ENCODE measurements around the gene LCE1D. TPM values are rescaled to one million over a fixed set of nuclear protein-coding genes. Genes with fewer than 3 reads are reported as not detected.
A peak's percentile ranks its signal among the peaks of the same experiment; 100 is the strongest.

The LCE1D gene
- total RNA-seq (2014; rRNA removed; shearing (Covaris generic)): not detected in 2 replicates
- polyA plus RNA-seq (2015; cell fraction: cytosol; rRNA removed): not detected in 2 replicates
- not detected in 2 replicates for polyA plus RNA-seq (2015; cell fraction: nucleus; rRNA removed)

- no peak for DNase-seq (ENCODE audit: low read depth)
Observed at GRCh38 chr1:152796421-152796820, at the start of gene LCE1D. TSS of gene LCE1D (plus strand) at chr1:152796721. CDS start at chr1:152797795, 1,074 bp downstream.

GRCh38 chr1:152747831-152748230, 48.7 kb upstream of the LCE1D start:
- DNase-seq (ENCODE audit: low read depth): no peak

DNA sequence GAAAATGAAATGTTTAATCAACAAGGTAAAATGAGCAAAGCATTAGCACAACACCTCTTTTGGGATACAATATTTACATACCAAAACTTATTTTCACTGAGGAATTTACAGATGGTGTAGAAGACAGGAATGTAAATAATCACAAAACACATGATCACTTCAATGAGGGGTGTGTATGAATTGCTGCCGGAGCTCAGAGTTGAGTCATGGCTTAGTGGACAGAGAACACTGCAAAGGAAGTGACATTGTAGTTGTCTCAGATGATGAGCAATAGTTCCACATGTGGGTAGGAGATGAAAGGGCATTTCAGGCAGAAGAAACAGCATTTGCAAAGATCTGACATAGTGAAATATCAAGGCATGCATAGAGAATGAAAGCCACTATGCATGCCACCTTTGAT, 44.3 kb upstream of the LCE1D start:
- peak; percentile 91 for DNase-seq (ENCODE audit: low read depth)

GRCh38 chr1:152753586-152753985, 42.9 kb upstream of the LCE1D start:
- DNase-seq (ENCODE audit: low read depth): no peak

DNA sequence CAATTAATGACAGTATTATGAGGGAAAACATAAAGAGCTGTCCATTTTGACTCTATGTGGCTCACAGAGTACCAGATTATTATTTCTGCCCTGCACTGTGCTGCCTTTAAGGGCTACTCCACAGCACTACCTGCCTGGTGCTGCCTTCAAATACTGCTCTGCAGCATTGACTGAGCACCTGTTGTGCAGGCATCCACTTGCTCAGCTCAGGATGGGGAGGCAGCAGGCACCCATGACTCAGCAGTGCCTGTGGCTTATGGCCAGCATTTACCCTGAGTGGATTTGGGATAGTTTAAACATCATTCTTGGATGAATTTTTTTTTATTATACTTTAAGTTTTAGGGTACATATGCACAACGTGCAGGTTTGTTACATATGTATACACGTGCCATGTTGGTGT, 39.6 kb upstream of the LCE1D start:
- no peak for DNase-seq (ENCODE audit: low read depth)

DNA sequence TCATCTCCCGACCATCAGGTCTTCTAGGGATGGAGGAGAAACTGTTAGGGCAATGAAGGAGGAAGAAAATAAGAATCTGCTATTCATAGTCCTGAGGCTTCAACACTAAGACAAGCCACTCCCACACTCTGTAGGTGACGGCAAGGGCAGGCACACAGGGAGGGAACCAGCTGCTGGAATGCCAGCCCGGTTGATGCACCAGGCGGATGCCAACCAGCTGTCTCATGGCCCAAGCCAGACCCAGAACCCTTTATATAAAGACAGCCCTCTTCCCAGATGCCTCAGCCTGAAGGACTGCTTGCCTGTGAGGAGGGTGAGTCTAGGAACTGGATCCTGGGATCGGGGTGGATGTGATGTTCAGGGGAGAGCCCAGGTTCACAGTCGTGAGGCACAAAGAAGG, 38.8 kb upstream of the LCE1D start, which contains the start of gene KPRP:
TSS of gene KPRP (plus strand) at position 279 of the 400 bp plus-strand sequence. CDS start 1,564 bp downstream, outside the sequence.
- DNase-seq (ENCODE audit: low read depth): no peak

DNA sequence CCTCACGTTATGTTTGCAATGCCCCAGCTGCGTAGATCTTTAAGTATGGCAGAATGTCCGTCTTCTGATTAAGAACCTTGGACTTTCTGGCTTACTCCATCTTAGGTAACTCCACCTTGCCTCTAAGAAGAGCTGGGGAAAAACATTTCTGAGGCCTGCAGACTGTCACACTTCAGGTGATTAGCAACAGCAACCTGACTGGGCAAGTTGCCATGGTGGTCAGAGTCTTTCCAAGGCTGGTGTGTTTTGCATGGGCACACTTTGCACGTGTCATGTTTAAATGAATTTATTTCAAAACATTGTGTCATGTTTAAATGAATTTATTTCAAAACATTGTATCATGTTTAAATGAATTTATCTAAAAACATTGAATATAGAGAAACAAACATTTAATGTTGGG, 37.9 kb upstream of the LCE1D start:
- DNase-seq (ENCODE audit: low read depth): no peak

- no peak for DNase-seq (ENCODE audit: low read depth)
Observed at GRCh38 chr1:152759453-152760173, 36.9 kb upstream of the LCE1D start.

DNA sequence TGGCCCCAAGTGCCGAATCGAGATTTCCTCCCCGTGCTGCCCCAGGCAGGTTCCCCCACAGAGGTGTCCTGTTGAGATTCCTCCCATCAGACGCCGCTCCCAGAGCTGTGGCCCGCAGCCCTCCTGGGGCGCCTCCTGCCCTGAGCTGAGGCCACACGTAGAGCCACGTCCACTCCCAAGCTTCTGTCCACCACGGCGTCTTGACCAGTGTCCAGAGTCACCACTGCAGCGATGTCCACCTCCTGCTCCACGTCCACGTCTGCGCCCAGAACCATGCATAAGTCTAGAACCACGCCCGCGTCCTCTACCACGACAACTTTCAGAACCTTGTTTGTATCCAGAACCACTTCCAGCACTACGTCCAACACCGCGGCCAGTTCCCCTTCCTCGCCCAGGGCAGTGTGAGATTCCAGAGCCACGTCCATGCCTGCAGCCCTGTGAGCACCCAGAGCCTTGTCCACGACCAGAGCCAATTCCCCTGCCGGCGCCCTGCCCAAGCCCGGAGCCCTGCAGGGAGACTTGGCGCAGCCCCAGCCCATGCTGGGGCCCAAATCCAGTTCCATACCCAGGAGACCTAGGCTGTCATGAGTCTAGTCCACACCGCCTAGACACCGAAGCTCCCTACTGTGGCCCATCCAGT, 35.9 kb upstream of the LCE1D start:
- DNase-seq (ENCODE audit: low read depth): no peak

- DNase-seq (ENCODE audit: low read depth): peak; percentile 31
Observed at GRCh38 chr1:152761609-152762213, 34.8 kb upstream of the LCE1D start.

- peak; percentile 50 for DNase-seq (ENCODE audit: low read depth)
Observed at GRCh38 chr1:152768847-152769533, 27.5 kb upstream of the LCE1D start.

- DNase-seq (ENCODE audit: low read depth): no peak
Observed at GRCh38 chr1:152770411-152770810, 26.1 kb upstream of the LCE1D start.

DNA sequence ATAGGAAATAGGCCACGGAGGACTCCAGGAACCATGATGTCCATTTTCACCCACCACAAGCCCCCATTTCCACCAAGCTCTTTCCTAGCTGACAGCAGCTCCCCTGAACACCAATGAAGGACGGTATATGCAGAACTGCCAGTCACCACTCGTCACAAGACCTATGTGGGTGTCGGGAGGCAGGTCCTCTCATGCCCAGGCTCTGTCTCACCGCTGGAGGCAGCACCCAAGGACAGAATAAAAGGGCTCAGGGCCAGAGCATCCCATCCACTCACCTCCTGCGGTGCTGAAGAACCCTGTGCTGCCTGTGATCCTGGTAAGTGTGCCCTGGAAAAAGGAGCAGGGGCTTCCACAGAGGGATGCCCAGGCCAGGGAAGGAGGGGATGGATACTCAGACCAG, 21.6 kb upstream of the LCE1D start, which contains the start of gene LCE1F:
TSS of gene LCE1F (plus strand) at position 266 of the 400 bp plus-strand sequence. CDS start 1,232 bp downstream, outside the sequence.
- DNase-seq (ENCODE audit: low read depth): no peak

DNA sequence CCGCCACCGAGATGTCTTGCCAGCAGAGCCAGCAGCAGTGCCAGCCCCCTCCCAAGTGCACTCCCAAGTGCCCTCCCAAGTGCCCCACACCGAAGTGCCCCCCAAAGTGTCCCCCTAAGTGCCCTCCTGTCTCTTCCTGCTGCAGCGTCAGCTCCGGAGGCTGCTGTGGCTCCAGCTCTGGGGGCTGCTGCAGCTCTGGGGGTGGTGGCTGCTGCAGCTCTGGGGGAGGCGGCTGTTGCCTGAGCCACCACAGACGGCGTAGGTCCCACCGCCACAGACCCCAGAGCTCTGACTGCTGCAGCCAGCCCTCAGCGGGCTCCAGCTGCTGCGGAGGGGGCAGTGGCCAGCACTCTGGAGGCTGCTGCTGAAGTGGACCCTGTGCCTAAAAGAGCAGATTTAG, 20.2 kb upstream of the LCE1D start:
- no peak for DNase-seq (ENCODE audit: low read depth)

DNA sequence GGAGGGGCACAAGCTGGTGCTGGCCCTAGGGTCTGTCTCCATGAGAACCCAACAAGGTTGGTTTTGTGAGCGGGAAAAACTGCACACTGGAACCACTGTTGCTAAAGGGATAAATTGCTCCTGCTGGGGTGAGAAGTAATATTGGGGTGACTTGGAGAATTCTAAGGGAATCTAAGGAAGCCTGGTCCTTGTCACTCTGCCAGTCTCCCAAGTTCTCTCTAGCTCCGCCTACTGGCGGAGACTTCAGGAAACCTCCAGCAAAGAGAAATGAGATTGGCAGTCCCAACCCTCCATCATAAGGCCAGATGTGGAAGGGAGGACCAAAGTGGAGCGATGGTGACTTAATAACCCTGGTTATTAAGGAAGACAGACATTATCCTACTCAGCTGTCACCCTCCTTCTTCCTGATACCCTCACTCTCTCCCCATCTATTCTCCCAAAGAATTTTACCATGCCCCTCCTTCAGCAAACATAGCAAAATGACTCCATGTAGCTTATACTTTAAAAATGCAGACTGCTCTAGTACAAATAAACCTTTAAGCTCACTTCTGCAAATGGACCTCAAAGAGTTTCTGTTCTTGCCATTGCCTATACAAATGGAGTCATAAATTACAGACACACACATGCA, 18.9 kb upstream of the LCE1D start:
- DNase-seq (ENCODE audit: low read depth): no peak

DNA sequence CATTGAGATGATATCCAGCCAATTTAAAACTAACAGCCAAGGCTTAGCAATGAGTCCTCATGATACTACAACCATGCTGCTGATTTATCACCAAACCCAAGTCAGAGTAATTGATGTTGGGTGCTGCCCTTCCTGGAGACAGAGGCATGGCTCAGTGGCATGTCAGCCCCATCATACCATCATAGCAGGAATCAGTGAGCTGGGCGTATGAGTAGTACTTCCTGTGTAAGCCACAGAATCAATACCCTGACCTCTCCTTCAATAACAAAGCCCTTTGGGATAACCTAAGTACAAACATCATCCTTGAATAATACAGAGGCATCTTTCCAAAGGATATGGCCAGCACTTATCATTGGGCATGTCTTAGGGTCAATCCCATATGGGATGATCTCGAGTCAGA, 13.4 kb upstream of the LCE1D start:
- peak; percentile 77 for DNase-seq (ENCODE audit: low read depth)

GRCh38 chr1:152786077-152786476, 10.4 kb upstream of the LCE1D start, which contains the start of gene LCE1E:
TSS of gene LCE1E (plus strand) at chr1:152786257. CDS start at chr1:152787300, 1,043 bp downstream.
- no peak for DNase-seq (ENCODE audit: low read depth)

- DNase-seq (ENCODE audit: low read depth): peak; percentile 6
Observed at GRCh38 chr1:152795686-152796085, 835 bp upstream of the LCE1D start.

DNA sequence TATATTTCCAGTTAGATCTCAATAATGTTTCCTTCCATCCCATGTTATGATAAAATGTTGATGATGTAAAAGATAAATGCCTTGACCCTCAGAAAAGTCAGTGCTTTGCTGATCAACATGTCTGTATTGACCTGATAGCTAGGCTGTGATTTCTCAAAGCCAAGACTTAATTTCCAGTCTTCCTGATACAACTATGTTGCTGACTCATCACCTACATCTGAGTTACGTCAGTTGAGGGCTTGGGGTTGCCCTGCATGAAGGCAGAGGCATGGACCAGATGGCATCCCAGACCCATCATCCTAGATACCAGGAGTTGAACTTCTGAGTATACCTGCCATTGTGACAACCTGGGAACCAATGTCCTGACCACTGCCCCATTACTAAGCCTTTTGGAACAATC, 4.8 kb downstream of the LCE1D start:
- DNase-seq (ENCODE audit: low read depth): no peak

GRCh38 chr1:152806576-152806975, 10.1 kb downstream of the LCE1D start, which contains the start of gene LCE1C:
TSS of gene LCE1C (minus strand) at chr1:152806651. CDS start at chr1:152805478, 1,173 bp downstream.
- DNase-seq (ENCODE audit: low read depth): no peak

DNA sequence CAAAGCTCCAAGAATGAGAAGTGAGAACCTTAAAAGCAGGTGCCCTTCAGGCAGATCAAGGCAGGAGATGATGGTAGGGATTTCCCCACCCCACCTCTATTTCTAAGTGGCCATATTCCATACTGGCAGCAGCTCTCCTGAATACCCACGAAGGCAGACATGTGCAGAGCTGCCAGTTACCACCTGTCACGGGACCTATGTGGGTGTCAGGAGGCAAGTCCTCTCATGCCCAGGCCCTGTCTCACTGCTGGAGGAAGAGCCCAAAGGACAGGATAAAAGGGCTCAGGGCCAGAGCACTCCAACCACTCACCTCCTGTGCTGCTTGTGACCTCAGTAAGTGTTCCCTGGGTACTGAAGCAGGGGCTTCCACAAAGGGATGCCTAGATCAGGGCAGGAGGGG, 14.5 kb downstream of the LCE1D start:
- DNase-seq (ENCODE audit: low read depth): no peak
